Posterior cingulate gyrus (tissue), 11 donors: ENCODE data around the gene HECW1.

Source experiments
- DNase-seq, 10 donors: peaks; one replicate each; pipeline versions ENCODE4 v3.0.0 to v3.0.0-alpha.2; 2020 to 2021; ENCODE audit warnings: mixed read lengths in 3 of 10
- intact Hi-C: fragments of 100-400 bp; cut with DNase I; formaldehyde crosslinking; loops from one replicate; pipeline ENCODE4 v1.15.1; 2023

HECW1 gene

GRCh38 chr7:43456200-43456599, 343.8 kb downstream of the HECW1 start:
- intact Hi-C loops, result loop anchor here (5.0 to 10.0 kb wide), 2 partner anchors 269 to 514 kb away; partner anchors contain the start of gene COA1
- DNase-seq, result peak in 1 of 10 donors; percentile 73

DNA sequence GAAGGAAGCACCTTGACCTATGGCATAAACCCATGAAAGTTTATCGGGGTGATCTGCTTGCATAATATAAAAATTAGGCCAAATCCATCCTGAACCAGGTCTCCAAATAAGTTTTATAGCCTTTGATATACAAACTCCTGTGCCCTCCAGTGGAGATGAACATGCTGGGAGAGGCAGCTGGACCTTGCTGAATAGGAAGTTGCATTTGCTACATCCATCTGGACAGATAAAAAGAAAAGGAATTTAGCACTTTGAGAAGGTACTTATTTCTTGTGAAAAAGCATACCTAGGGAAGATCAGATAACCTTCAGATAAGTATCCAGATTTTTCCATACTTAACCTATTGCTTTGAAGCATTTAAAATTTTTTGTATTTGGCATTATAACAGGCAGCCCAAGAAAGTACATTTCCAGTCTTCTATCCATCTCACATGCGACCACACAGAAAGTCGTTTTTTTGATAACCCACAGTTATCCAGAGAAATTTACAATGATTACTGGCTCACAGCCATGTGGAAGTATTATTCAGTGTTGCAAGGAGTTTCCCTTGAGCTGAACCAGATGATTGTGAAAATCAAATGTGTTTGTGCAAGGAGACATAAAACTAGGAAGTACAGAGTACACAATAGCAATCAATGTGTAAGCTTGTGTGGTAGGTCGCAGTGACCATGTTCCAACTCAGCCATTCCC, 346.0 kb downstream of the HECW1 start:
- no peak for DNase-seq

GRCh38 chr7:43459019-43459337, 346.5 kb downstream of the HECW1 start:
- intact Hi-C loops, result loop anchor here (5.0 to 10.0 kb wide), 2 partner anchors 266 to 517 kb away; partner anchors contain the start of gene COA1
- no peak for DNase-seq

More for the DNA sequence above, 346.0 kb downstream of the HECW1 start:
- intact Hi-C loops, result loop anchor here (5.0 to 10.0 kb wide), 2 partner anchors 266 to 516 kb away; partner anchors contain the start of gene COA1

DNA sequence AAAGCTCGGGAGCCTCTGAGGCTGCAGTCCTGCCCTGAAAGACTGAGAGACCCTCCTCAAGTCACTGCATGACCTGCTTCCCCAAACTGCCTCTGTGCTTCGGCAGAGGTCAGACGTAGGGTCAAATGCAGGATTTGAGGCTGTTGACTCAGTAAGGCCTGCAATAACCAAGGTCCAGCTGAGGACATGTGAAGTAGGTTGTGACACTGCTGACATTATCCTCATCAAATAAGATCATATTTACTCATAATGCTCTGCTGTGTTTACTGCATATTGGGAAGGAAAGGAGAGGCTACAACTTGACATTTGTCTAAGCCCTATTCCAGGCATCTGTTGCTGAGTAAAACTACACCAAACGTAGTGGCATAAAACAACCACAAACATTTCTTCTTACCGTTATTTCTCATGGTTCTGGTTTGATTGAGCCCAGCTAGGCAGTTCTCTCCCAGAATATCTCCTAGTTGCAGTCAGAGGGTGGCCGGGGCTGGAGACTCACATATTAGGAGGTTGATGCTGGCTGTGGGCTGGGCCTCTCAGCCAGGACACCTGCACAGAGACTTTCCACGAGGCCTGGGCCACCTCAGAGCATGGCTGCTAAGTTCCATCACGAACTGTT, 348.4 kb downstream of the HECW1 start:
- no peak for DNase-seq
- intact Hi-C loops, result no loop called here

DNA sequence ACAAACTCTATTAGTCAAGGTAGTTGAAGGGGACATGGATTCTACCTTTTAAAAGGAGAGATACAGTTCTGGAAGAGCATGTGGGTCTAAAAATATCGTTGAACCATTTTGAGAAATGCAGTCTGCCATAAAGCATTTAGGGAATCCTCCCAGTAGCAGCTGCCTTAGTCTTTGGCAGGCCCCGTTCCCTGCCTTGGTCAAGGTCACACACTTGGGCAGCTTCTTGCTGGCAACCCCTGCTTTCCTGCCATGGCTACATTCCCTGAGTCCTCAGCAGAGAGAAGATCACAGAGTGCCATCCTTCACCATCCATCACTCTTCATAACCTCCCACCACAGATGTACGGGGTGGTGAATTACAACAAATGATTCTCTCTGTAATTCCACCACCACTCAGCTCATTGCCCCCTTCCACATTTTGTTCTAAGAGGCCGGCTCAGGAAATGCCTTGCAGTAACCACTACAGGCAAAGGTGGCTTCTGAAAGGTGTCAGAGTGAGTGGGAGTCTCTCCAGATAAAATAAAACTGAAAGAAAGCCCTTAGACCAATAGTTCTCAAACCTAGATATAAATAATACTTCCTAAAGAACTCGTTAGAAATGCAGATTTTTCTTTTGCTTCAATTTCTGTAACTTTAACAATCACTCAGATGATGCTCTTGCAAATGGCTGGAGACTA, 349.0 kb downstream of the HECW1 start:
- DNase-seq, result no peak
- intact Hi-C loops, result no loop called here

DNA sequence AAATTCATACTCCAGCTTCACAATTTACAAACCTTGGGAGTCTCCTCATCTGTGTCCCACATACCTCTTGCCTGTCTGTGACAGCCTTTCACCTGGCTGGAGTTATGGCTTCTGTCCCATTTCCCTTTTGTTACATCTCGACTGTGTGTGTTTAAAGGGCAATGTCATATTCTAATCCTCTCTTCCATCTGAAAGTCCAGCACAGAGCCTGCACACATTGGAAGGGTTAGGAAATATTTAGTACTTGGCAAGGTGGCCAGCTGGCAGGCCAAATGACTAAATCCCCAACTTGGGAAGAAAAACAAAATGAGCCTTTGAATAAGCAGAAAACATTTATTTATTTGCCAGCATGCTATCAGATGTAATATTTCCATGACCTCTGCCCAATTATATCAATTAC, 350.4 kb downstream of the HECW1 start:
- intact Hi-C loops, result no loop called here

GRCh38 chr7:43463401-43463980, 351.0 kb downstream of the HECW1 start:
- DNase-seq, result no peak
- intact Hi-C loops, result no loop called here

More for the DNA sequence above, 350.4 kb downstream of the HECW1 start:
- DNase-seq, result no peak

DNA sequence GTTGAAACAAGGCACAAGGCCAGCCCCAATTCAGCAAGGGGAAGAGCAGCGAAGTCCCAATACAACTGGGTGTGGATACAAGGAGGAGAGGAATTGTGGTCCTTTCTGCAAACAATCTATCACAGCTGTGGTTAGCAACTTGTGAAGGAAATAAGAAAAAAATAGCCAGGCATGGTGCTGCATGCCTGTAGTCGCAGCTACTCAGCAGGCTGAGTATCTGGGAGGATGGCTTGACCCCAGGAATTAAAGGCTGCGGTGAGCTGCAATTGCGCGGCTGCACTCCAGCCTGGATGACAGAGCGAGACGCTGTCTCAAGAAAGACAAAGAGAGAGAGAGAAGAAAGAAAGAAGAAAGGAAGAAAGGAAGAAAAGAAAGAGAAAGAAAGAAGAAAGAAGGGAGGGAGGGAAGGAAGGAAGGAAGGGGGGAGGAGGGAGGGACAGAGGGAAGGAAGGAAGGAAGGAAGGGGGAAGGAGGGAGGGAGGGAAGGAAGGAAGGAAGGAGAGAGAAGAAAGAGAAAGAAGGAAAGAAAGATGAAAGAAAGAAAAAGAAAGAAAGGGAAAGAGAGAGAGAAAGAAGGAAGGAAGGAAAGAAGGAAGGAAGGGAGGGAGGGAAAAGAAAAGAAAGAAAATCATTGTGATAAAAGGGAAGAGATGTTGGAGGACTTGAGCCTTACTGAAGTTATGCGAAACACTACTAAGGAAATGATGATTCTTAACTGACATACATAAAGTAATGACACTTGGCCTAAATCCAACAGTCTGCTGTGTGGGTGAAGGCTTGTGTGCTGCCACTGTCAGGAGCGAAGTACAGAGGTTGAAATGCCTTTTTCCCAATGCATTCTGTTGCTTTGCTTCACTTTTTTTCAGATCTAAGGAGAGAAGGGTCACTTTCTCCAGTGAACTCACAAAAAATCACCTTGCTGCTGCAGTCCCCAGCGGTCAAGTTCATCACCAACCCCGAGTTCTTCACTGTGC, 353.4 kb downstream of the HECW1 start:
- intact Hi-C loops, result no loop called here
- DNase-seq, result no peak

- no peak for DNase-seq
- intact Hi-C loops, result no loop called here
Measured at GRCh38 chr7:43467406-43467805, 355.0 kb downstream of the HECW1 start.

- intact Hi-C loops, result no loop called here
- no peak for DNase-seq
Measured at GRCh38 chr7:43467846-43468245, 355.4 kb downstream of the HECW1 start.

GRCh38 chr7:43469051-43469450, 356.6 kb downstream of the HECW1 start:
- no peak for DNase-seq
- intact Hi-C loops, result no loop called here

- no peak for DNase-seq
- intact Hi-C loops, result no loop called here
Measured at GRCh38 chr7:43470110-43470509, 357.7 kb downstream of the HECW1 start.

DNA sequence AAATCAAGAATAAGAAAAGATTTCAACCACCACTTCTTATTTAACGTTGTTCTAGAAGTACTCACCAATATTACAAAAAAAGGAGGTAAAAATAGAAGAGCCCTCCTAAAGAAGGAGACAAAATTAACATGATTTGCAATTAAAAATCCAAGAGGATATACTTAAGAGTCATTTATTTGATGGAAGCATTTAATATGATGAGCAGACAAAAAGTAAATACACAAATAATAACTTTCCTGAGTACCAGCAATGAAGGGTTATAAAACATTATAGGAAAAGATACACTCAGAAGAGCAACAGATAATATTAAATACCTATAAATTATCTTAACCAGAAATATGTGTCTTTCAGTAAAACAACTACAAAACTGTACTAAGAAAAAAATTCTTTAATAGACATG, 363.5 kb downstream of the HECW1 start:
- no peak for DNase-seq
- intact Hi-C loops, result no loop called here

- intact Hi-C loops, result no loop called here
- no peak for DNase-seq
Measured at GRCh38 chr7:43476896-43477295, 364.4 kb downstream of the HECW1 start.

DNA sequence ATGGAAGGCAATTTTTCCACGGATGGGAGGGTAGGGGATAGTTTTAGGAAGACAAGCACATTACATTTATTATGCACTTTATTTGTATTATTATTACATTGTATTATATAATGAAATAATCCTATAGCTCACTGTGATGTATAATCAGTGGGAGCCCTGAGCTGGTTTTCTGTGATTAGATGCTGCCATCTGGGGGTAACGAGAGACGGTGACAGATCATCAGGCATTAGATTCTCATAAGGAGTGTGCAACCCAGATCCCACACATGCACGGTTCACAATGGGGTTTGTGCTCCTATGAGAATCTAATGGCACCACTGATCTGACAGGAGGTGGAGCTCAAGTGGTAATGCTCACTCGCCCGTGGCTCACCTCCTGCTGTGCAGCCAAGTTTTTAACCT, 366.6 kb downstream of the HECW1 start:
- DNase-seq, result no peak
- intact Hi-C loops, result no loop called here

GRCh38 chr7:43479543-43479942, 367.1 kb downstream of the HECW1 start:
- intact Hi-C loops, result no loop called here
- no peak for DNase-seq

DNA sequence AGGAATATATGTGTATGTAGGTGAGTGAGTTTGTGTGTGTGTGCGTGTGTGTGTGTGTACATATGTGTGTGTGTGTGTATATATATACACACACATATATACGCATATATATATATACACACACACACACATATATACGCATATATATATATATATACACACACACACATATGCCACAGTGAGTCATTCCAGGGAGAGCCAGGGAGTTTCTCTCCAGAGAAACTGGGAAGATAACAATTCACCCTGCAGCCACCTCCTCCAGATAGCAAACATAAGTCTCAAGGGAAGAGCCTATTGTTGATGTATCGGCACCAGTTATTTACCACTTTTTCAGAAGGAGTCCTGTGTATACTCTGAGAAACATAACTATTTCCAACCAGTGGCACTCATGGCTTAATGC, 368.1 kb downstream of the HECW1 start:
- intact Hi-C loops, result no loop called here
- no peak for DNase-seq

GRCh38 chr7:43481902-43482678, 369.6 kb downstream of the HECW1 start:
- peak in 1 of 10 donors; percentile 31 for DNase-seq
- intact Hi-C loops, result no loop called here

DNA sequence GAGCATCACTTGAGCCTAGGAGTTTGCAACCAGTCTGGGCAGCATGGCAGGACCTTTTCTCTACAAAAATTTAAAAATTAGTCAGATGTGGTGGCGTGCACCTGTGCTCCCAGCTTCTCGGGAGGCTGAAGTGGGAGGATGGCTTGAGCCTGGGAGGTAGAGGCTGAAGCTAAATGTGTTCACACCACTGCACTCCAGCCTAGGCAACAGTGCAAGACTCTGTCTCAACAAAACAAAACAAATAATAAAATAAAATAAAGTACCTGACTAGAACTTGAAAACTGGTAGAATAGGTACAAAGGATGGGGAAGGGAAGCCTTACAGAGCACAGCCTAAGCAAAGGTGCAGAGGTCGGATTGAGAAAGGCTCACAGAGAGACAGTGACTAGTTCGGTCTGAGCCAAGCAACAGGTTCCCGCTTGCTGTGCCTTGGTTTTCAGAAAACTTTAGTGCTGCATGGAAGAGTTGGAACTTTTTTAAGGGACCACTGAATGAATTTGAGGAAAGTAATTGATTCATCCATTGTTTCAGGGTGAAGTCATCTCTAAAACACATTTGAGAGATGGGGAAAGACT, 370.3 kb downstream of the HECW1 start:
- DNase-seq, result no peak
- intact Hi-C loops, result no loop called here
